SK-N-MC (cell line): ENCODE measurements around the gene PLIN5.

ENCODE experiments used
- DNase-seq: peaks from one replicate; pipeline ENCODE4 v3.0.0-alpha.2; 2011; ENCODE audit warnings: low read depth, low spot score
- H3K27ac ChIP-seq: fragments of 200-600 bp; sonication (generic); 2 replicates; pipeline ENCODE4 v1.5.1; 2016; ENCODE audit warnings: mixed run types
- H3K36me3 ChIP-seq: fragments of 200-600 bp; sonication (generic); 2 replicates; pipeline ENCODE4 v1.6.1; 2017; ENCODE audit warnings: antibody characterized with exemption, low read length, mixed read lengths; ENCODE audit not compliant: insufficient read depth
- H3K4me3 ChIP-seq: fragments of 200-600 bp; sonication (generic); 2 replicates; pipeline ENCODE4 v1.5.1; 2016
- H3K9ac ChIP-seq: fragments of 200-600 bp; sonication (generic); 2 replicates; pipeline ENCODE4 v1.8.0; 2017; ENCODE audit warnings: mixed run types, mixed read lengths; ENCODE audit not compliant: insufficient read length
- H3K9me3 ChIP-seq: fragments of 200-600 bp; sonication (generic); 2 replicates; pipeline ENCODE4 v1.6.1; 2017; ENCODE audit warnings: low read depth, mild to moderate bottlenecking, antibody characterized with exemption, low read length, moderate library complexity, mixed read lengths
- EZH2 ChIP-seq: fragments of 200-600 bp; sonication (generic); IDR thresholded peaks from one replicate; pipeline ENCODE4 v1.6.1; 2017; ENCODE audit warnings: antibody characterized with exemption
- FOXP2 ChIP-seq: optimal IDR thresholded peaks from 2 replicates; pipeline ENCODE3; 2011; ENCODE audit warnings: mild to moderate bottlenecking, moderate library complexity; ENCODE audit not compliant: insufficient read depth; ENCODE audit errors: extremely low read length, control extremely low read depth
- POLR2AphosphoS5 ChIP-seq: IDR thresholded peaks from 2 replicates; pipeline ENCODE4 v1.6.1; 2012; ENCODE audit warnings: mild to moderate bottlenecking, low read depth, low read length, borderline replicate concordance

Gene PLIN5

DNA sequence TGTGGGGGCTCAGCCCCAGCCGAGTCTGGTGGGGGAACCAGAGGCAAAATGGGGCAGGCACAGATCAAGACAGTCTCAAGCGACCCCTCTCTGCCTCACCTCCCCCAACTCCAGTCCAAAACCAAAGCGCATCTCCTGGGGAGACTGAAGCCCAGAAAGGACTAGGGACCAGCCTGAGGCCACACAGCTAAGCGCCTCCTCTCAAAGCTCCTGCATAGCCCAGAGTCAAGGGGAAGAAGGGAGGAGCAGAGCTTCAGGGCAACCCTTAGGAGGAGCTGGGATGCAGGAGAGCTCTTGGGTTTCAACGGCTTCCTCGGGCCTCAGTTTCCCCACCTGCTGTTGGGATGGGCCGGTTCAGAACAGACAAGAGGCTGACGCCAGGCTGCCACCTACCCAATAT lies 44.4 kb upstream of the PLIN5 start:
- Histone ChIP-seq H3K27ac (no peak overlapping the region), H3K9ac (no peak overlapping the region), H3K9me3 (no peaks in the 10 kb centered on the region), H3K36me3 (no peaks in the 10 kb centered on the region), H3K4me3 (no peak overlapping the region)
- no peak for DNase-seq
- TF ChIP-seq FOXP2 (no peak), POLR2AphosphoS5 (no peak), EZH2 (no peak)

DNA sequence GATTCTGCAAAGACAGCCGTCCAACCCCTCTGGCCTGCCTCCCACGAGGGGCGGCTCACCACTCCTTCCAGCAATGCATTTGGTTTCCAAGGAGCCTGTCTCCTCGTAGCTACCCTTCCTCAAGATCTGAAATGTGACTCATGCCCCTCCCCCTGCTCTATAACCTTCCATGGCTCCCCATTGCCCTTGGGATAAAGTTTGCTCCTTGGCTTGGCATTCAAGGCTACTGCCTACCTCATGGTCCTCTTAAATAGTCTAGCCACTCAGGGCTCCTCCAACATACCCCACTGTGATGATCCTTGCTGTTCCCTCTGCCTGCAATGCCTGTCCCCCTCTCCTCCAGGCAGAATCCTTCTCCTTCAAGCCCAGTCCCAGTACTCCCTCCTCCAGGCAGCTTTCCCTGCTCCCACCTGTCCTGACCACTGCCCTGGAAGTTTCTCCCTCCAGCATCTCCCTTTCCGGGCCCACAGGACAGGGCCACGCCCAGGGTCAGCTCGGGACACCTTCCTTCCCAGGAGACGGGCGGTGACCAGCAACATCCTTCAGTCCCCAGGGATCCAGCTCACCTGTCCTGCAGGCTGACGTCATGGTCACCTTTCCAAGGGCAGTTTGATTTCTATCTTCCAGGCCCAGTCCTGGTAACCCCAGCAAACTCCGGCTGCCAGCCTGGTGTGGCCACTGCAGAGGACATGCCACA lies 43.7 kb upstream of the PLIN5 start:
- H3K9ac ChIP-seq = no peak overlapping the region
- no peaks in the 10 kb centered on the region for H3K9me3 ChIP-seq
- H3K27ac ChIP-seq = no peak overlapping the region
- no peak overlapping the region for H3K4me3 ChIP-seq
- H3K36me3 ChIP-seq = no peaks in the 10 kb centered on the region
- TF ChIP-seq EZH2 (no peak), POLR2AphosphoS5 (no peak), FOXP2 (no peak)
- no peak for DNase-seq

GRCh38 chr19:4577020-4577782 lies 42.2 kb upstream of the PLIN5 start:
- Histone ChIP-seq H3K9me3 (no peaks in the 10 kb centered on the region), H3K9ac (no peak overlapping the region), H3K4me3 (no peak overlapping the region), H3K27ac (no peak overlapping the region), H3K36me3 (no peaks in the 10 kb centered on the region)
- TF ChIP-seq POLR2AphosphoS5 (no peak), EZH2 (no peak), FOXP2 (no peak)
- DNase-seq = no peak

- no peak overlapping the region for H3K27ac ChIP-seq
- no peak overlapping the region for H3K4me3 ChIP-seq
- no peak for DNase-seq
- H3K36me3 ChIP-seq = no peaks in the 10 kb centered on the region
- TF ChIP-seq EZH2 = no peak
- TF ChIP-seq FOXP2 = no peak
- TF ChIP-seq POLR2AphosphoS5 = no peak
- H3K9ac ChIP-seq = no peak overlapping the region
- no peaks in the 10 kb centered on the region for H3K9me3 ChIP-seq
Observed at GRCh38 chr19:4576016-4576933, 41.3 kb upstream of the PLIN5 start.

- no peaks in the 10 kb centered on the region for H3K9me3 ChIP-seq
- no peak overlapping the region for H3K9ac ChIP-seq
- H3K4me3 ChIP-seq = no peak overlapping the region
- H3K36me3 ChIP-seq = no peaks in the 10 kb centered on the region
- no peak for DNase-seq
- H3K27ac ChIP-seq = no peak overlapping the region
- TF ChIP-seq FOXP2 (no peak), EZH2 (no peak), POLR2AphosphoS5 (no peak)
Observed at GRCh38 chr19:4575267-4576015, 40.4 kb upstream of the PLIN5 start.

DNA sequence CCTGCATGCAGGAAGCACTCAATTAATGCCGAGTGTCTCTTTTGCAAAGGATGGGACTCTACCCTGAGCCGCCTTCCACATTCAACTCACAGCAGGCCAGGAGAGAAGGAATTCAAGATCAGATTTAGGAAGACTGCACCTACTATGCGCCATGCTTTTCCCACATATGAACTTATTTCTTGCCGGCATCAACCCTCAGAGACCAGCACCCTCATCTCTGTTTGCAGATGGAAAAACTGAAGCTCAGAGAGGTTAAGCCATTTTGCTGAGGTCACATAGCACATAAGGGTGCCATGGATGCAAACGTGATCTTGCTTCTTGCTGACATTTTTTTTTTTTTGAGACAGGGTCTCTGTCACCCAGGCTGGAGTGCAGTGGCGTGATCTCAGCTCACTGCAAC lies 38.7 kb upstream of the PLIN5 start:
- no peak for DNase-seq
- Histone ChIP-seq H3K9ac (no peak overlapping the region), H3K9me3 (no peaks in the 10 kb centered on the region), H3K4me3 (no peak overlapping the region), H3K36me3 (no peaks in the 10 kb centered on the region), H3K27ac (no peak overlapping the region)
- TF ChIP-seq EZH2 (no peak), POLR2AphosphoS5 (no peak), FOXP2 (no peak)

DNA sequence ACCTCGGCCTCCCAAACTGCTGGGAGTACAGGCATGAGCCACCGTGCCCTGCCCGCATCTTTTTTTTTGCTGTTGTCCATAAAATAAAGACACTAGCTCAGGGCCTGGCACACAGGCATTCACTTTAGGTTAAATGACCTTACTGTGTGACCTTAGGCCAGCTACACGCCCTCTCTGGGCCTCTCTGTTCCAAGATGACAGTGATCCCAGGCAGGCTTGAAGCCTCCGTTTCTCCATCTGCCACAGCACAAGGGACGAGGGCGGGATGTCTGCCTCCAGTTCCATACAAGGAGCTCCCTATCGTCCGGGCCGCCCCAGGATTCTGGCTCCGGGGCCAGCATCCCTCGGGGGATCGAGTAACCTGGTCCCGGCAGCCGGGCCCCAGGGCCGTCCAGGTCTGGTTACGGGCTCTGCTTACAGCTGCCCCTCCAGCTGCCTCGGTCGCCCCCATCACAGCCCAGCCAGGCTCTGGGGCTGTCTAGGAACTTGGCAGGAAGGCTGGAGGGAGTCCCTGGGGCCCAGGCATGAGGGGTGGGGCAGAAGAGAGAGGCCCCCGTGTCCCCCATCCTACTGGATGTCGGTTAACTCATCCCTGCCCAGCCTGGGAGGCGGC lies 36.4 kb upstream of the PLIN5 start:
- no peak for DNase-seq
- no peak for TF ChIP-seq EZH2
- no peak for TF ChIP-seq POLR2AphosphoS5
- no peak for TF ChIP-seq FOXP2
- Histone ChIP-seq H3K27ac (no peak overlapping the region), H3K36me3 (no peaks in the 10 kb centered on the region), H3K9ac (no peak overlapping the region), H3K4me3 (no peak overlapping the region), H3K9me3 (no peaks in the 10 kb centered on the region)

GRCh38 chr19:4570916-4571304 lies 35.9 kb upstream of the PLIN5 start:
- no peak for DNase-seq
- no peak for TF ChIP-seq FOXP2
- TF ChIP-seq EZH2 = no peak
- TF ChIP-seq POLR2AphosphoS5 = no peak
- Histone ChIP-seq H3K9me3 (no peaks in the 10 kb centered on the region), H3K9ac (no peak overlapping the region), H3K4me3 (no peak overlapping the region), H3K27ac (no peak overlapping the region), H3K36me3 (no peaks in the 10 kb centered on the region)
